GM12872 (cell line): ENCODE data around the gene CNTFR.

ENCODE experiments used
- CTCF ChIP-seq: IDR thresholded peaks from 3 replicates; pipeline ENCODE4 v1.5.1; 2011; ENCODE audit warnings: low read depth, mild to moderate bottlenecking, low read length, moderate library complexity; ENCODE audit not compliant: insufficient read depth

CNTFR gene

GRCh38 chr9:34571481-34571810 is 18.1 kb downstream of the CNTFR start:
- TF ChIP-seq CTCF = no peak

- no peak for TF ChIP-seq CTCF
These were observed 18.6 kb downstream of the CNTFR start for GRCh38 chr9:34570809-34571480.

GRCh38 chr9:34570376-34570775 is 19.1 kb downstream of the CNTFR start:
- TF ChIP-seq CTCF = no peak

GRCh38 chr9:34568774-34569173 is 20.8 kb downstream of the CNTFR start:
- no peak for TF ChIP-seq CTCF

- TF ChIP-seq CTCF = no peak
These were observed 21.4 kb downstream of the CNTFR start for GRCh38 chr9:34568133-34568532.

GRCh38 chr9:34566972-34567371 is 22.6 kb downstream of the CNTFR start:
- TF ChIP-seq CTCF = no peak

GRCh38 chr9:34566322-34566721 is 23.2 kb downstream of the CNTFR start:
- no peak for TF ChIP-seq CTCF

GRCh38 chr9:34565856-34566255 is 23.7 kb downstream of the CNTFR start:
- TF ChIP-seq CTCF = no peak
